ENCODE results near the gene CCDC88C. TPM values are rescaled to one million over a fixed set of nuclear protein-coding genes. Genes with fewer than 3 reads are reported as not detected.

CCDC88C gene
- total RNA-seq, 1 experiment from 2014 or later: 19.7 TPM

GRCh38 chr14:91290986-91291385 lies 126.6 kb downstream of the CCDC88C start:
- Histone ChIP-seq H3K27ac (ENCODE audit: low read length) (no peak overlapping the region), H3K79me2 (ENCODE audit: low read length) (no peaks in the 10 kb centered on the region), H2AFZ (ENCODE audit: low read length) (no peak overlapping the region), H3K27me3 (ENCODE audit: low read length) (no peaks in the 10 kb centered on the region), H3K4me1 (ENCODE audit: insufficient read depth, low read length) (no peaks in the 10 kb centered on the region), H3K36me3 (ENCODE audit: low read depth, low read length) (no peaks in the 10 kb centered on the region; the same call in 1 of the 2 replicates), H3K9ac (ENCODE audit: low read length) (no peak overlapping the region), H3K4me3 (ENCODE audit: low read length) (no peak overlapping the region), H4K20me1 (ENCODE audit: low read length) (no peaks in the 10 kb centered on the region), H3F3A (ENCODE audit: low read length, unreplicated experiment) (no peaks in the 10 kb centered on the region), H3K9me3 (ENCODE audit: low read length) (no peaks in the 10 kb centered on the region), H3K4me2 (ENCODE audit: low read length) (no peak overlapping the region), H3K9me2 (replicated peaks; ENCODE audit: low read length) (no peaks in the 10 kb centered on the region)
- no TSS peak for BruUV-seq (replicated peaks)
- ChIA-PET POLR2A (ENCODE audit: unreplicated experiment) (no interaction called here), CTCF (no interaction called here)
- TF ChIP-seq EZH2 (IDR thresholded peaks at IDR 0.05; ENCODE audit: low read length, unreplicated experiment) (no peak), CTCF (conservative IDR thresholded peaks at IDR 0.05; ENCODE audit: low read depth, low read length) (no peak), EZH2phosphoT487 (IDR thresholded peaks at IDR 0.05; ENCODE audit: borderline replicate concordance, low read length) (no peak)
- ATAC-seq (no peak), DNase-seq (peak; percentile 17)
- intact Hi-C loops (cut with micrococcal nuclease): no loop called here

DNA sequence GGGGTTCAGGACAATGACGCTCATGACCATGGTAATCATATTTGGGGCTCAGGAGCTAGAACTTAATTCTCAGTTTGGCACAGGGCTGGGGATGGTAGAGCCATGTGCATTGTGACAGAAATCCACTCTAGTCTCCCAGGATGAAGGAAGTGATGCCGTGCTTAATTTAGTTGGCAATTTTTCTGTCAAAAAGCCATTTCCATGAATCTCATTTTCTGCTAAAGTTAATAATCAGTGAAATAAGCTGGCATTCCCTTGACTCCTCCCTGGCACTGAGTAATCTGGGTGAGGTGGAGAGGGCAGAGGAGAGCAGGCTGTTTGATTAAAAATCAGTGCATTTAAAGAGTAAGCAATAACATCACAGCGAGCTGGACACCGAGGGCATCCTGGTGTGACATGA lies 128.2 kb downstream of the CCDC88C start:
- Histone ChIP-seq H3K9ac (ENCODE audit: low read length) (no peak overlapping the region), H3F3A (ENCODE audit: low read length, unreplicated experiment) (no peaks in the 10 kb centered on the region), H3K4me2 (ENCODE audit: low read length) (no peak overlapping the region), H3K9me2 (replicated peaks; ENCODE audit: low read length) (no peaks in the 10 kb centered on the region), H3K4me3 (ENCODE audit: low read length) (no peak overlapping the region), H3K27me3 (ENCODE audit: low read length) (no peaks in the 10 kb centered on the region), H3K36me3 (ENCODE audit: low read depth, low read length) (peaks cover 2% of the 10 kb centered on the region; the same call in 1 of the 2 replicates), H4K20me1 (ENCODE audit: low read length) (no peaks in the 10 kb centered on the region), H3K27ac (ENCODE audit: low read length) (no peak overlapping the region), H3K79me2 (ENCODE audit: low read length) (no peaks in the 10 kb centered on the region), H3K4me1 (ENCODE audit: insufficient read depth, low read length) (peaks cover 6% of the 10 kb centered on the region), H2AFZ (ENCODE audit: low read length) (no peak overlapping the region), H3K9me3 (ENCODE audit: low read length) (no peaks in the 10 kb centered on the region)
- intact Hi-C loops (cut with micrococcal nuclease): loop anchor here (10.0 kb wide), 1 partner anchor 65 kb away; no protein-coding TSS in a partner anchor
- ChIA-PET POLR2A (ENCODE audit: unreplicated experiment) (no interaction called here), CTCF (no interaction called here)
- BruUV-seq (replicated peaks): no TSS peak
- TF ChIP-seq EZH2phosphoT487 (IDR thresholded peaks at IDR 0.05; ENCODE audit: borderline replicate concordance, low read length) (no peak), EZH2 (IDR thresholded peaks at IDR 0.05; ENCODE audit: low read length, unreplicated experiment) (no peak), CTCF (conservative IDR thresholded peaks at IDR 0.05; ENCODE audit: low read depth, low read length) (no peak)
- DNase-seq (no peak), ATAC-seq (no peak)

DNA sequence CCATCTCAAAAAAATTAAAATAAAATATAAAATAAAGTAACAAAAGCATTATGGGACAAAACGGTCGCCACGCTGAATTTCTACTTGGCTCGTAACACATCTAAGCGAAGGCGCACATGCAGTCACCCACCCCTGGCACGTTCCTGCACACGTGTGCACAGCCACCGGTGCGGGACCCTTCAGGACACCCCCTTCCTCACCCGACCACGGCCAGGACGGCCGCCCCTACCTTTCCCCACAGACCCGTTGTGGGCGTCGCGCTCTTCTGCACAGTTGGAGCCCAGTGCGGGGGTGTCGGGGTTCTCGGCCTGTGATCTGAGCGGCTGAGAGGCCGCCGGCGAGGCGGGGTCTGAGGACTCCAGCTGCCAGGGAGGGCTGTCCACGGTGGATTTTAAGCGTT lies 128.7 kb downstream of the CCDC88C start:
- ATAC-seq (no peak), DNase-seq (no peak)
- peaks cover 12% of the 10 kb centered on the region for H3K4me1 ChIP-seq (ENCODE audit: insufficient read depth, low read length)
- H3K4me2 ChIP-seq (ENCODE audit: low read length): no peak overlapping the region
- H4K20me1 ChIP-seq (ENCODE audit: low read length): no peaks in the 10 kb centered on the region
- no TSS peak for BruUV-seq (replicated peaks)
- ChIA-PET CTCF (no interaction called here), POLR2A (ENCODE audit: unreplicated experiment) (no interaction called here)
- H3K9ac ChIP-seq (ENCODE audit: low read length): no peak overlapping the region
- H3K79me2 ChIP-seq (ENCODE audit: low read length): no peaks in the 10 kb centered on the region
- intact Hi-C loops (cut with micrococcal nuclease): loop anchor here (10.0 kb wide), 1 partner anchor 64 kb away; no protein-coding TSS in a partner anchor
- no peaks in the 10 kb centered on the region for H3F3A ChIP-seq (ENCODE audit: low read length, unreplicated experiment)
- TF ChIP-seq EZH2 (IDR thresholded peaks at IDR 0.05; ENCODE audit: low read length, unreplicated experiment) (no peak), CTCF (conservative IDR thresholded peaks at IDR 0.05; ENCODE audit: low read depth, low read length) (no peak), EZH2phosphoT487 (IDR thresholded peaks at IDR 0.05; ENCODE audit: borderline replicate concordance, low read length) (no peak)
- H2AFZ ChIP-seq (ENCODE audit: low read length): no peak overlapping the region
- peaks cover 2% of the 10 kb centered on the region; the same call in 1 of the 2 replicates for H3K36me3 ChIP-seq (ENCODE audit: low read depth, low read length)
- H3K9me3 ChIP-seq (ENCODE audit: low read length): no peaks in the 10 kb centered on the region
- H3K9me2 ChIP-seq (replicated peaks; ENCODE audit: low read length): no peaks in the 10 kb centered on the region
- no peak overlapping the region for H3K4me3 ChIP-seq (ENCODE audit: low read length)
- no peaks in the 10 kb centered on the region for H3K27me3 ChIP-seq (ENCODE audit: low read length)
- H3K27ac ChIP-seq (ENCODE audit: low read length): no peak overlapping the region

Data from PC-3 (cell line).